HepG2 (cell line): ENCODE results near the gene FLRT2. TPM values are rescaled to one million over a fixed set of nuclear protein-coding genes. Genes with fewer than 3 reads are reported as not detected.
A peak's percentile ranks its signal among the peaks of the same experiment; 100 is the strongest.

Experiments
- ATAC-seq: fragments of 200-7000 bp; cut with Tn5 transposase; 3 replicates; pipeline ENCODE4 v1.9.1; 2020; ENCODE audit warnings: mild to moderate bottlenecking, moderate library complexity
- BruUV-seq: library from RNA; stranded (reverse); fragments of 400-500 nt; replicated peaks from 2 replicates; lab custom pipeline; 2021; lab: Mats Ljungman, UMichigan
- CTCF ChIA-PET: fragments of 300-600 bp; formaldehyde crosslinking; extraction: SDS; loops from one replicate; lab custom pipeline; 2021; ENCODE audit warnings: low total read pairs, inconsistent platforms, low intra/inter-chr PET ratio; lab: Yijun Ruan, JAX
- POLR2A ChIA-PET: fragments of 350-600 bp; sonication (Branson Sonifier 250); formaldehyde crosslinking; loops from one replicate; lab custom pipeline; 2020; ENCODE audit warnings: antibody characterized with exemption, inconsistent platforms; lab: Yijun Ruan, JAX
- DNase-seq: peaks from one replicate; pipeline ENCODE4 v3.0.0-alpha.2; 2015; ENCODE audit warnings: low spot score
- FAIRE-seq: peaks from 3 replicates; lab custom pipeline; 2011; peaks lifted over from hg19 to GRCh38; lab: Jason Lieb, UNC
- H2AFZ ChIP-seq: one replicate; pipeline ENCODE4 v1.6.1; 2011; ENCODE audit warnings: low read length, inconsistent platforms
- H3K27ac ChIP-seq: fragments of 300-600 bp; 3 replicates; pipeline ENCODE4 v1.8.0; 2011; ENCODE audit warnings: mixed run types, mild to moderate bottlenecking, mixed read lengths, low read length, inconsistent platforms; ENCODE audit not compliant: insufficient read depth; ENCODE audit errors: extremely low read length
- H3K27me3 ChIP-seq, 2 experiments: fragments of 200-600 bp in 1 of 2; 2 replicates in 1 of 2; 3 replicates in 1 of 2; pipeline versions ENCODE4 v1.6.0 to v1.8.0; 2011; ENCODE audit warnings: low read length in 2 of 2, mild to moderate bottlenecking in 2 of 2, moderate library complexity in 2 of 2, inconsistent platforms in 1 of 2; ENCODE audit not compliant: insufficient read depth in 2 of 2, control insufficient read depth in 1 of 2
- H3K36me3 ChIP-seq, 2 experiments: fragments of 200-600 bp in 1 of 2; replicated peaks in 1 of 2; 2 replicates in 1 of 2; 3 replicates in 1 of 2; pipeline versions ENCODE4 v1.5.1 to v1.8.0; 2011; ENCODE audit warnings: low read length in 2 of 2, inconsistent platforms in 1 of 2; ENCODE audit not compliant: insufficient read depth in 2 of 2, control insufficient read depth in 1 of 2
- H3K4me1 ChIP-seq: 2 replicates; pipeline ENCODE4 v1.5.1; 2012; ENCODE audit warnings: low read length, inconsistent platforms; ENCODE audit not compliant: insufficient read depth
- H3K4me2 ChIP-seq: 2 replicates; pipeline ENCODE4 v1.6.0; 2011; ENCODE audit warnings: low read depth, low read length, inconsistent platforms
- H3K4me3 ChIP-seq, 3 experiments: fragments of 200-600 bp in 1 of 3; sonication (generic), shearing (Covaris generic) in 1 of 3; replicated peaks in 1 of 3; 2 replicates each; pipeline ENCODE4 v1.5.1; 2011 to 2016; ENCODE audit warnings: low read length in 3 of 3, inconsistent platforms in 2 of 3, low read depth in 2 of 3, mild to moderate bottlenecking in 2 of 3, control low read depth in 1 of 3, mixed read lengths in 1 of 3; ENCODE audit not compliant: insufficient read depth in 1 of 3
- H3K79me2 ChIP-seq: one replicate; pipeline ENCODE4 v1.6.1; 2011; ENCODE audit warnings: low read length, inconsistent platforms; ENCODE audit not compliant: insufficient read depth
- H3K9ac ChIP-seq: 2 replicates; pipeline ENCODE4 v1.6.0; 2011; ENCODE audit warnings: mild to moderate bottlenecking, low read depth, low read length, inconsistent platforms; ENCODE audit not compliant: insufficient read depth
- H3K9me3 ChIP-seq: 2 replicates; pipeline ENCODE4 v1.5.1; 2012; ENCODE audit warnings: mild to moderate bottlenecking, low read length
- H4K20me1 ChIP-seq: 2 replicates; pipeline ENCODE4 v1.6.0; 2011; ENCODE audit warnings: inconsistent platforms, mild to moderate bottlenecking, low read length, moderate library complexity; ENCODE audit not compliant: insufficient read depth
- EZH2 ChIP-seq: conservative IDR thresholded peaks from 2 replicates; pipeline ENCODE4 v1.6.1; 2012; ENCODE audit warnings: mild to moderate bottlenecking, low read depth, low read length, moderate library complexity
- FOSL2 ChIP-seq: sonication (generic); formaldehyde crosslinking; IDR thresholded peaks from 2 replicates; pipeline ENCODE4 v1.4.0; 2020; ENCODE audit warnings: missing genetic modification reagents
- KDM2A ChIP-seq: sonication (generic); formaldehyde crosslinking; IDR thresholded peaks from 2 replicates; pipeline ENCODE4 v1.4.0; 2020; ENCODE audit warnings: low read depth, missing genetic modification reagents, borderline replicate concordance
- THAP9 ChIP-seq: sonication (generic); formaldehyde crosslinking; IDR thresholded peaks from 2 replicates; pipeline ENCODE4; 2020; ENCODE audit warnings: missing genetic modification reagents, mild to moderate bottlenecking, borderline replicate concordance
- ZBTB43 ChIP-seq: sonication (generic); formaldehyde crosslinking; conservative IDR thresholded peaks from 2 replicates; pipeline ENCODE4 v1.4.0; 2020; ENCODE audit warnings: missing genetic modification reagents
- ZFP36 ChIP-seq: fragments of 150-350 bp; IDR thresholded peaks from 2 replicates; pipeline ENCODE4 v1.6.1; 2018; ENCODE audit warnings: borderline replicate concordance, low read length, low read depth; ENCODE audit not compliant: partially characterized antibody
- ZNF451 ChIP-seq: sonication (generic); formaldehyde crosslinking; IDR thresholded peaks from 2 replicates; pipeline ENCODE4 v1.5.0; 2020; ENCODE audit warnings: mild to moderate bottlenecking, missing genetic modification reagents
- WGBS: methylation state at CpG from one replicate; pipeline ENCODE4 v1.1.6; 2017; ENCODE audit warnings: low lambda C conversion rate; 5-methylcytosine and 5-hydroxymethylcytosine counted together
- in situ Hi-C: cut with HindIII; loops from 2 replicates; pipeline ENCODE4 v1.10.0; 2017; ENCODE audit warnings: low pct_unique_long_range_greater_than_20kb; ENCODE audit not compliant: extremely low pct_ligation_motif_present
- intact Hi-C: fragments of 100-400 bp; cut with micrococcal nuclease; formaldehyde crosslinking; loops from one replicate; pipeline ENCODE4 v1.10.0; 2022; ENCODE audit not compliant: unreplicated experiment
- polyA plus RNA-seq, 8 experiments: library from polyadenylated mRNA; depleted of rRNA in 3 of 8; stranded (reverse) in 7 of 8; unstranded in 1 of 8; fragments of >200 nt; fragmentation: Illumina TruSeq in 4 of 8; extraction: Trizol in 4 of 8; gene quantifications; 2 replicates each; pipeline versions ENCODE4 v1.2.1 to v1.2.3, GENCODE V29; 2011 to 2016; ENCODE audit warnings: low read depth in 4 of 8, missing spikeins in 1 of 8, mixed read lengths in 1 of 8; ENCODE audit not compliant: insufficient read depth in 1 of 8
- total RNA-seq, 5 experiments: library from RNA; depleted of rRNA; stranded (reverse); fragments of >200 nt; fragmentation: Illumina TruSeq; extraction: Trizol; gene quantifications; 2 replicates each; pipeline ENCODE4 v1.2.3, GENCODE V29; 2016; ENCODE audit warnings: low read depth in 1 of 5

The FLRT2 gene
- total and polyA plus RNA-seq, 2 of the 13 experiments (the other 11 are each of a cell fraction or from before 2014, with no cell fraction given): not detected

- no peak overlapping the region for H3K9ac ChIP-seq
- 3% methylated on average over 12 of the region's 12 CpGs for WGBS
- no peak overlapping the region for H3K4me2 ChIP-seq
- TF ChIP-seq ZBTB43 (CRISPR knock-in tag): no peak
- no peak for TF ChIP-seq THAP9 (CRISPR knock-in tag)
- TF ChIP-seq ZNF451: no peak
- no peak for TF ChIP-seq ZFP36
- no peak for TF ChIP-seq FOSL2 (CRISPR knock-in tag)
- 0 out of 2 replicates have a peak, but pooled peaks have one; percentile 29 for TF ChIP-seq EZH2
- TF ChIP-seq KDM2A (CRISPR knock-in tag): no peak
- TF ChIP-seq, all 625 proteins: peak for 1
- DNase-seq: no peak
- no TSS peak for BruUV-seq
- no peak for FAIRE-seq
- H3K36me3 ChIP-seq: no peaks in the 10 kb centered on the region
- no peak overlapping the region for H3K27ac ChIP-seq
- in situ Hi-C loops: no loop called here
- no peaks in the 10 kb centered on the region for H3K79me2 ChIP-seq
- H2AFZ ChIP-seq: no peak overlapping the region
- CTCF ChIA-PET: no interaction called here
- no peak overlapping the region for H3K4me3 ChIP-seq
- no peak for ATAC-seq
- intact Hi-C loops: no loop called here
- peaks cover 5 to 51% of the 10 kb centered on the region in 2 experiments for H3K27me3 ChIP-seq
- H4K20me1 ChIP-seq: no peaks in the 10 kb centered on the region
- no peaks in the 10 kb centered on the region for H3K4me1 ChIP-seq
- POLR2A ChIA-PET: no interaction called here
- H3K9me3 ChIP-seq: peaks cover 14% of the 10 kb centered on the region; the same call in 1 of the 2 replicates
These were observed 2.6 kb downstream of the FLRT2 start for GRCh38 chr14:85532374-85533022.
